Psoas muscle (tissue), 8 donors: ENCODE data around the gene S100A11. TPM values are rescaled to one million over a fixed set of nuclear protein-coding genes. Genes with fewer than 3 reads are reported as not detected.

Experiments used
- ATAC-seq, 4 donors: fragments of 200-7000 bp; cut with Tn5 transposase; one replicate each; pipeline ENCODE4 v1.9.1; 2020; ENCODE audit warnings: moderate library complexity in 3 of 4, mild to moderate bottlenecking in 2 of 4
- DNase-seq, 2 donors: peaks; one replicate each; pipeline ENCODE4 v3.0.0-alpha.2; 2020
- H3K27ac ChIP-seq: fragments of 200-600 bp; one replicate; pipeline ENCODE4 v1.8.0; 2022
- H3K27me3 ChIP-seq, 3 donors: fragments of 200-600 bp in 1 of 3; one replicate each; pipeline versions ENCODE4 v1.6.1 to v1.8.0; 2013 to 2022; ENCODE audit warnings: low read length in 2 of 3, mild to moderate bottlenecking in 2 of 3, moderate library complexity in 1 of 3; ENCODE audit not compliant: insufficient read depth in 3 of 3
- H3K36me3 ChIP-seq, 2 donors: fragments of 200-600 bp in 1 of 2; one replicate each; pipeline versions ENCODE4 v1.6.1 to v1.8.0; 2013 to 2022; ENCODE audit warnings: low read depth in 1 of 2, mild to moderate bottlenecking in 1 of 2, moderate library complexity in 1 of 2; ENCODE audit not compliant: insufficient read depth in 1 of 2
- H3K4me1 ChIP-seq: fragments of 200-600 bp; one replicate; pipeline ENCODE4 v1.8.0; 2022
- H3K4me3 ChIP-seq: fragments of 200-600 bp; one replicate; pipeline ENCODE4 v1.8.0; 2022; ENCODE audit warnings: mild to moderate bottlenecking
- H3K9me3 ChIP-seq: fragments of 200-600 bp; one replicate; pipeline ENCODE4 v1.8.0; 2022
- CTCF ChIP-seq: fragments of 200-600 bp; IDR thresholded peaks from one replicate; pipeline ENCODE4 v1.8.0; 2022; ENCODE audit warnings: antibody characterized with exemption
- WGBS, 3 donors: extraction: QIAGEN DNeasy Blood & Tissue Kit; methylation state at CpG; one replicate each; pipeline versions ENCODE4 v1.1.6 to v1.1.7; 2013; 5-methylcytosine and 5-hydroxymethylcytosine counted together
- intact Hi-C, 2 donors: fragments of 100-400 bp; cut with DNase I; formaldehyde crosslinking; loops; one replicate each; pipeline versions ENCODE4 v1.11.0 to v1.14.2; 2022
- polyA plus RNA-seq, 3 donors: library from polyadenylated mRNA; stranded (reverse); fragments of 200-250 nt; gene quantifications; one replicate each; pipeline ENCODE4 v1.2.3, GENCODE V29; 2013
- total RNA-seq, 4 donors: library from RNA; stranded (reverse); fragmentation: NEBNext Ultra II Directional in 2 of 4; extraction: Animal tissue kit (Norgen Biotek cat#: 25700) in 2 of 4; gene quantifications; one replicate each; pipeline versions ENCODE4 v1.2.1 to v1.2.4, GENCODE V29; 2021 to 2023
- donor health status: healthy with polysubstance abuse.
- donor health status: DM: no; HTN: no; CAD: no; lungs with moderate emphysema.
- donor health status: Bipolar disorder and iron deficiency.
- donor health status: healthy.
- donor health status: DM: yes; HTN: yes; CAD: no.
- donor health status: DM: no; HTN: no; CAD: no.
- donor health status: DM: no; HTN: no; CAD: no.
- donor health status: DM: yes; HTN: yes; CAD: no.

Gene S100A11
- total and polyA plus RNA-seq, 7 donors = 36.7 to 500 (median 61.2) TPM

GRCh38 chr1:152013664-152014237 is 23.1 kb downstream of the S100A11 start:
- no peak for ATAC-seq
- H3K9me3 ChIP-seq = no peaks in the 10 kb centered on the region

GRCh38 chr1:152009691-152010090 is 27.1 kb downstream of the S100A11 start:
- intact Hi-C loops = no loop called here
- ATAC-seq = no peak

More at GRCh38 chr1:152013664-152014237, 23.1 kb downstream of the S100A11 start:
- peaks cover 0 to 17% (median 2%) of the 10 kb centered on the region in 3 donors for H3K27me3 ChIP-seq
- no peak for DNase-seq
- WGBS, 3 donors = 10 to 12% (median 10%) methylated on average over 3 of the region's 3 CpGs
- peak; percentile 50 for TF ChIP-seq CTCF
- H3K4me1 ChIP-seq = no peaks in the 10 kb centered on the region
- intact Hi-C loops = no loop called here
- no peak overlapping the region for H3K27ac ChIP-seq
- no peak overlapping the region for H3K4me3 ChIP-seq
- no peaks in the 10 kb centered on the region for H3K36me3 ChIP-seq

GRCh38 chr1:152007047-152007446 is 29.8 kb downstream of the S100A11 start:
- Histone ChIP-seq H3K9me3 (no peaks in the 10 kb centered on the region), H3K27ac (no peak overlapping the region), H3K4me1 (no peaks in the 10 kb centered on the region), H3K4me3 (no peak overlapping the region), H3K36me3 (no peaks in the 10 kb centered on the region), H3K27me3 (peaks cover 0 to 23% (median 2%) of the 10 kb centered on the region in 3 donors)
- DNase-seq = no peak
- TF ChIP-seq CTCF = no peak
- WGBS, 3 donors = 30 to 43% (median 31%) methylated on average over 2 of the region's 2 CpGs
- intact Hi-C loops = no loop called here
- no peak for ATAC-seq

More at GRCh38 chr1:152009691-152010090, 27.1 kb downstream of the S100A11 start:
- no peaks in the 10 kb centered on the region for H3K9me3 ChIP-seq
- no peak overlapping the region for H3K4me3 ChIP-seq
- no peak for DNase-seq
- no peak for TF ChIP-seq CTCF
- no peaks in the 10 kb centered on the region for H3K4me1 ChIP-seq
- H3K27ac ChIP-seq = no peak overlapping the region
- 91 to 93% (median 93%) methylated on average over 1 of the region's 1 CpG for whole genome bisulfite sequencing, 3 donors
- H3K27me3 ChIP-seq = peaks cover 0 to 23% (median 2%) of the 10 kb centered on the region in 3 donors
- H3K36me3 ChIP-seq = no peaks in the 10 kb centered on the region

- intact Hi-C loops = no loop called here
- Histone ChIP-seq H3K36me3 (no peaks in the 10 kb centered on the region), H3K4me3 (no peak overlapping the region), H3K27me3 (peaks cover 0 to 18% (median 2%) of the 10 kb centered on the region in 3 donors), H3K27ac (no peak overlapping the region), H3K4me1 (peaks cover 3% of the 10 kb centered on the region), H3K9me3 (no peaks in the 10 kb centered on the region)
- WGBS, 3 donors = 64 to 72% (median 64%) methylated on average over 4 of the region's 4 CpGs
- DNase-seq (no peak), ATAC-seq (no peak)
- no peak for TF ChIP-seq CTCF
These were observed 31.4 kb downstream of the S100A11 start for GRCh38 chr1:152005360-152005912.
